GM19324 (cell line): ENCODE data around the gene PRKAG2.
A peak's percentile ranks its signal among the peaks of the same experiment; 100 is the strongest.
"Not testable (repeated sequence)": the region's sequence is repeated elsewhere in the genome, so short reads cannot be mapped to it uniquely, and the experiment has no call there.

ENCODE experiments used
- ATAC-seq: cut with Tn5 transposase; IDR thresholded peaks from one replicate; pipeline ENCODE4 v1.9.1; 2021; ENCODE audit warnings: mild to moderate bottlenecking, moderate library complexity; ENCODE audit not compliant: unreplicated experiment, low FRiP score

The PRKAG2 gene

GRCh38 chr7:151888079-151889067, 11.5 kb upstream of the PRKAG2 start:
- ATAC-seq, result no peak

GRCh38 chr7:151886783-151887182, 9.9 kb upstream of the PRKAG2 start:
- ATAC-seq, result no peak

GRCh38 chr7:151885202-151885580, 8.3 kb upstream of the PRKAG2 start:
- no peak for ATAC-seq

DNA sequence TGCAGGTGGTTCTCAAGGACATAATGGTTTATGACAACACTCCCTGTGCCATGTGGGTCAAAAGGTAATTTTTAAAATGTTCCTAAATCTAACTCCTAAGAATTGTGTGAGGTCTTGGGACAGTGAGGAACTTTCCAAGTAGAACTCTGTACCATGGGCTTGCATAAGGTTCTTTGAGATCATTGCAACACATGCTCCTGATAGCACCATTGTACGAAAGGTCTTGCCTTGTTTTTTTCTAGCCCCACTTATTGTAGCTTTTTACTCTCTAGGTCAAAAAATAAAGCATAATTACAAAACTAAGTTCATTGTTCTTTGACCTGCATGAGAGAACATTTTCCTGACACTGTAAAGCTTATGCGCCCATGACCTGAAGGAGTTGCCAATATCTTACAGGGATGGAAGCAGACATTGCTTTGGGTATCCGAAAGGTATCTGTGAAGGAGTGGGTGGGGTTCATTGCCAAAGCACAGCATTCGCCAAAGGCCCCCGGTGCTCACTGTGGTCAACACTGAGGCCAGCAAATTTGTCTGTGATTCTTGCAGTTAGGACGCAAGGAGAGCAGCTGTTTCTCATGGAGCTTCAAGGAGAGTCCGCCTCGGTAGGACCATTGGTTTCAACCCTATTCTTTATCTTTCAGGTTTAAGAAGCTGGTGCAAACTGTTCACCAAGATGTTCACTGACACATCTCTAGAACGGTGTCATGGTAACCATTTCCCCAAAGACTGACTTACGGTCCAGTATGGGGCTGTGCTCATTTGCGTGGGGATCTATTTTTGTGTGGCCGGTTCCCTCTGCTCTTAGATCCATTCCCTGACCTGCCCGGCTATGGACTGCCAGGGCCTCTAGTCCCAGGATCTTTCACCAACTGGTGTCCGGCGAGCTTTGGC, 7.6 kb upstream of the PRKAG2 start:
- ATAC-seq, result no peak

DNA sequence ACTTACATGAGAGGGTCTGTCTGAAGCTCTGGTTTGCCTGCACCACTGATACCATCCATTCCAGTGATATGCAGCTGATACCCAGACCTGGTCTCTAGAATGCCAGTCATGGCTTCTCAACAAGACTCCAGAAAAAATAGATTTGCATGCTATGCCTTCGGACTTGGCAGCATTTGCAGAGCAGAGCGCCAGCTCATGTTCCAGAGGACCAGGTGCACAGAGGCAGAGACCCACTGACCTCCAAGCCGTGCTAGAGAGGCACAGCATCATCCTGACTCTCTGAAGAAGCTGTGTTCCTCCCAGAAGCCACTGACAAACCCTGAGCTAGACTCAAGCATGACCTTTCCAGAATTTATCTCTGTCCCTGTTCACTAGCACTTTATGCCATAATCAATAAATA, 6.9 kb upstream of the PRKAG2 start:
- no peak for ATAC-seq

DNA sequence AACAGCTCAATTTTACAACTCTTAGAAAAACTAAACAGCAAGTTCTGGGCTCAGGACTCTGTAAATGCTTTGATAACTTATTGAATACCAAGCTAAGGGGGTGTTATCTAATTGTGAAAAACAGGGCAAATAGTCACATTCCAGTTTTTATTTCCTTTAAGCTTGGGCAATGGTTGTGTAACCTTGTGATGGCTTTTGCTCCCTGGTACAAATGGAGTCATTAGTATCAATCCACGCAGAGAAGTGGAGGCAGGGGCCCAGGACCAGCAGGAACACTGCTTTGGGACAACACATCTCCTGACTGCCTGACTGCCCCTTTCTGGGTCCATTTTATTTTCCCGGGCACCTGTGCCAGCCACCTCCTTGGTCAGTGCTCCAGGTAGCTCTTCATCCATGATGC, 5.8 kb upstream of the PRKAG2 start:
- no peak for ATAC-seq

GRCh38 chr7:151880688-151881087, 3.8 kb upstream of the PRKAG2 start:
- ATAC-seq, result no peak

GRCh38 chr7:151877911-151878835, 1.3 kb upstream of the PRKAG2 start:
- ATAC-seq, result no peak

GRCh38 chr7:151875942-151876898, 695 bp downstream of the PRKAG2 start:
- peak; percentile 40 for ATAC-seq

GRCh38 chr7:151874479-151874878, 2.4 kb downstream of the PRKAG2 start:
- not testable (repeated sequence) for ATAC-seq

DNA sequence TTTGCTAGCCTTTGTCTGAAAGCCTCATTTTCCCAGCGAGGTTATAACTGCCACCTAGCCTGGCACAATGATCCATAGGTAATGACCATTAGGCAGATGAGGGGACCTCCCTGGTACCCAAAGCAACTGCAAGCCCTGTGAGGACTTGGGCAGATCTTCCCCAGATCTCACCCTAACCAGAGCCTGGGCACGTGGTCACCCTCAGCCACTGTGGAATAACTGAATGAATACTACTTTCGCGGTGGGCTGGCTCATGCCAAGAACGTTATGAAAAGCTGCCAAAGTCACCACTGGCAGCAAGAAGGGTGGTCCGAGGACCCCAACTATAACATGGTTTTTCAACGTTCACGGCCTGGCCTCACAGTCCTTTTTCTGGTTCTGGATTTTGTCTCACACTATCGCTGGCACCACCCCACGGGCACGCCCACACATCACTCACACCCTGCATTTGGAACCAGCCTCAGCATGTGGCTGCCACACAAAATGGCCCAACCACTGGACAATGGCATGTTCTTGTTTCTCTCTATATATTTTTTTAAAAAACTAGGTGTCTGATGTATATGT, 3.4 kb downstream of the PRKAG2 start:
- no peak for ATAC-seq

DNA sequence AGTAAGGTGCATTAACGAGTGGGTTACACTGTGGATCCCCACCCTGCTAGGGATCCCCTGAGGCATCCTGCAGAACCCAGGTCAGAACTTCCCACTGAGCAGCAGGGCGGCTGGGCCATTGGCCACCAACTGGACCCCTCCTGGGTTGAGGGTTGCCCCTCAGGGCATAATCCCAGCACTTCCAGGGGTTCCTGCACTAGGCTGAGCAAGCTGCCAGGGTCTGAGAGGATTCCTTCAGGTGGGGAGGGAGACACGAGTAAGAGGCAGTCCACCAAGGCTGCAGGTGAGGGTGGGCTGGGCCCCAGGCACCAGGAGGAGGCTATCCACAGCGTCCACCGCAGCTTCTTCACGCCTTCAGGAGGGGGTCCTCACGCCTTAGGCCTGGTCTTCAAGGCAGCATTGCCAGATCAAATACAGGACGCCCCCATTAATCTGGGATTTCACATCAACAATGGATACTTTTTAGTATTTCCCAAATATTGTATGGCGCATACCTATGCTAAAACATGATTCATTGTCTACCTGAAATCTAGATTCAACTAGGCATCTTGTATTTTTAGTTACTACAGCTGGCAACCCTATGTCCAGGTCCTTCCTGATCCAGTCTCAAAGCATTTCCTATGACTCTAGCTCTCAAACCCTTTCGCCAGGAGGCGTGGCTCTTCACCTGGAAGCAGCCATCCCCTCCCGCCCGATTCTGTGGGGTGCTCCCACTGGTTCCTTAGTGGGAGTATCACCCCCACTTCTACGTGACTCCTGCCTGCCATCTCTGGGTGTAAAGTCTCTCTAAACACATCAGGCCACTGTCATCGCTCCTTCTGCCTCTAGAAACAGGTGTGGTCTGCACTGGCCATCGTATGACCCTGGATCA, 4.1 kb downstream of the PRKAG2 start:
- ATAC-seq, result no peak

- ATAC-seq, result no peak
Measured at GRCh38 chr7:151871904-151872303, 5.0 kb downstream of the PRKAG2 start.

GRCh38 chr7:151871189-151871735, 5.7 kb downstream of the PRKAG2 start:
- no peak for ATAC-seq

GRCh38 chr7:151869968-151870918, 6.7 kb downstream of the PRKAG2 start:
- no peak for ATAC-seq

DNA sequence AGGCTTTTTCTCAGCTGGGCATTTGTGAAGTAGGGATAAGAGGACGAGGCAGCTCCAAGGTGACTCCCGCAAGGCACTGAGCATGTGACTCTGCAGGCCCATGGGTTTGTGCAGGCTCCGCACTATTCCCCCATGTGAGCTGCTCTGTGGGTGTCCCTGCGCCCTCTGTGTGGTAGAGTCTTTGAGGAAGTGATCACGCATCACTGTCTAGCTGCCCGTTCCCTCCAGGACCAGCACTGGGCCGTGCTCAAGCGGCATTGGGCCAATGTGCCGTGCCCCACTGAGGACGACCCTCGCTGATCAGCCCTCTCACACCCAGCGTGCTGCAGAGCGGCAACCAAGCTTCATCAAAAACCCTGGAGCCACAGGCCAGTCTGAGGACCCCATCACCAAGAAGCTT, 7.5 kb downstream of the PRKAG2 start:
- no peak for ATAC-seq

DNA sequence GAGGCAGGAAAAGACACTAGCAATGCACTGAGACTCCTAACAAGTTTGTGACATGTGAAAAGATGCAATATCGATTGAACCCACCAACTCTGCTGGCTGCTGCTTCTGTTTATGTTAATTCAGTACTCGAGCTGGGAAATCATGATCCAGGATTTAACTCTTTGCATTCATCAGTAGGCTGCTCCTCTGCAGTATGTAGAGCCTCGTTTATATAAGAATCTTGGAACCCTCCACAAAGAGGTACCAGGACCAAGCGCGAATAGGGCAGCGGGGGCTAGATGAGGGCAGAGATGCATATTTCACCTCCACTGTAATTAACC, 7.8 kb downstream of the PRKAG2 start:
- no peak for ATAC-seq
